DOHH2 (cell line): ENCODE data around the gene OLFM2.

Source experiments
- H3F3A ChIP-seq: fragments of 200-600 bp; sonication (generic), shearing (Covaris generic); 2 replicates; pipeline ENCODE4 v1.6.0; 2016; ENCODE audit warnings: antibody characterized with exemption, mild to moderate bottlenecking; ENCODE audit not compliant: control insufficient read depth, insufficient read depth
- H3K27ac ChIP-seq: fragments of 200-600 bp; sonication (generic); 2 replicates; pipeline ENCODE4 v1.5.1; 2014; ENCODE audit warnings: low read depth, mild to moderate bottlenecking, low read length, moderate library complexity
- H3K27me3 ChIP-seq: fragments of 200-600 bp; sonication (generic); 2 replicates; pipeline ENCODE4 v1.6.1; 2014; ENCODE audit warnings: mild to moderate bottlenecking, low read length, mixed read lengths; ENCODE audit not compliant: control insufficient read depth
- H3K36me3 ChIP-seq: fragments of 200-600 bp; sonication (generic); 2 replicates; pipeline ENCODE4 v1.6.1; 2014; ENCODE audit warnings: mild to moderate bottlenecking, low read length, moderate library complexity, mixed read lengths; ENCODE audit not compliant: control insufficient read depth
- H3K4me1 ChIP-seq: fragments of 200-600 bp; sonication (generic); 2 replicates; pipeline ENCODE4 v1.6.1; 2014; ENCODE audit warnings: mild to moderate bottlenecking, low read length, mixed read lengths; ENCODE audit not compliant: control insufficient read depth
- H3K4me2 ChIP-seq: fragments of 200-600 bp; sonication (generic); 2 replicates; pipeline ENCODE4 v1.6.0; 2014; ENCODE audit warnings: mild to moderate bottlenecking, low read length, moderate library complexity
- H3K4me3 ChIP-seq: fragments of 200-600 bp; sonication (generic); 2 replicates; pipeline ENCODE4 v1.5.1; 2014; ENCODE audit warnings: mild to moderate bottlenecking, low read length, mixed read lengths
- H3K79me2 ChIP-seq: fragments of 200-600 bp; sonication (generic); 2 replicates; pipeline ENCODE4 v1.6.1; 2014; ENCODE audit warnings: mild to moderate bottlenecking, low read length, mixed read lengths; ENCODE audit not compliant: control insufficient read depth
- H3K9me2 ChIP-seq: fragments of 200-600 bp; sonication (generic); replicated peaks from 2 replicates; pipeline ENCODE4 v1.6.1; 2014; ENCODE audit warnings: mild to moderate bottlenecking, low read length, mixed read lengths; ENCODE audit not compliant: control insufficient read depth
- H3K9me3 ChIP-seq: fragments of 200-600 bp; sonication (generic); 2 replicates; pipeline ENCODE4 v1.6.1; 2014; ENCODE audit warnings: antibody characterized with exemption, low read length, mixed read lengths; ENCODE audit not compliant: control insufficient read depth, insufficient read depth
- H4K20me1 ChIP-seq: fragments of 200-600 bp; sonication (generic); 2 replicates; pipeline ENCODE4 v1.6.0; 2014; ENCODE audit warnings: low read depth, mild to moderate bottlenecking, antibody characterized with exemption, low read length, moderate library complexity; ENCODE audit not compliant: control insufficient read depth, insufficient read depth
- CTCF ChIP-seq: fragments of 200-600 bp; sonication (generic); IDR thresholded peaks from one replicate; pipeline ENCODE4 v1.5.1; 2014; ENCODE audit warnings: antibody characterized with exemption, mild to moderate bottlenecking, low read depth, low read length; ENCODE audit not compliant: poor library complexity, severe bottlenecking
- EZH2phosphoT487 ChIP-seq: fragments of 200-600 bp; sonication (generic); IDR thresholded peaks from 2 replicates; pipeline ENCODE4 v1.6.1; 2017; ENCODE audit warnings: borderline replicate concordance, mild to moderate bottlenecking, antibody characterized with exemption, low read length, moderate library complexity, mixed read lengths

Gene OLFM2

GRCh38 chr19:9971166-9971897 is 35.0 kb upstream of the OLFM2 start:
- no peaks in the 10 kb centered on the region for H3K79me2 ChIP-seq
- H3K9me3 ChIP-seq: no peaks in the 10 kb centered on the region
- TF ChIP-seq CTCF (no peak), EZH2phosphoT487 (no peak)
- H3K27ac ChIP-seq: no peak overlapping the region
- H3K4me1 ChIP-seq: no peaks in the 10 kb centered on the region
- H3K4me3 ChIP-seq: no peak overlapping the region
- H3F3A ChIP-seq: no peaks in the 10 kb centered on the region
- H3K27me3 ChIP-seq: no peaks in the 10 kb centered on the region
- H3K9me2 ChIP-seq: no peaks in the 10 kb centered on the region
- no peaks in the 10 kb centered on the region for H3K36me3 ChIP-seq
- no peaks in the 10 kb centered on the region for H4K20me1 ChIP-seq
- H3K4me2 ChIP-seq: no peak overlapping the region

- TF ChIP-seq CTCF (no peak), EZH2phosphoT487 (no peak)
- H3K27me3 ChIP-seq: no peaks in the 10 kb centered on the region
- no peaks in the 10 kb centered on the region for H3F3A ChIP-seq
- no peaks in the 10 kb centered on the region for H3K9me2 ChIP-seq
- H3K4me2 ChIP-seq: no peak overlapping the region
- H3K9me3 ChIP-seq: no peaks in the 10 kb centered on the region
- no peak overlapping the region for H3K4me3 ChIP-seq
- H3K4me1 ChIP-seq: no peaks in the 10 kb centered on the region
- H3K79me2 ChIP-seq: no peaks in the 10 kb centered on the region
- H3K27ac ChIP-seq: no peak overlapping the region
- H3K36me3 ChIP-seq: no peaks in the 10 kb centered on the region
- no peaks in the 10 kb centered on the region for H4K20me1 ChIP-seq
Measured at GRCh38 chr19:9970481-9970880, 34.2 kb upstream of the OLFM2 start.

GRCh38 chr19:9969688-9969975 is 33.3 kb upstream of the OLFM2 start:
- no peak for TF ChIP-seq EZH2phosphoT487
- no peak for TF ChIP-seq CTCF
- H3K9me2 ChIP-seq: no peaks in the 10 kb centered on the region
- H3K27me3 ChIP-seq: no peaks in the 10 kb centered on the region

More at GRCh38 chr19:9969688-9969975, 33.3 kb upstream of the OLFM2 start:
- H3K9me3 ChIP-seq: no peaks in the 10 kb centered on the region
- no peaks in the 10 kb centered on the region for H3K79me2 ChIP-seq
- H3K27ac ChIP-seq: no peak overlapping the region
- H4K20me1 ChIP-seq: no peaks in the 10 kb centered on the region
- no peaks in the 10 kb centered on the region for H3K36me3 ChIP-seq
- H3K4me2 ChIP-seq: no peak overlapping the region
- H3K4me1 ChIP-seq: no peaks in the 10 kb centered on the region
- H3K4me3 ChIP-seq: no peak overlapping the region
- H3F3A ChIP-seq: no peaks in the 10 kb centered on the region
